Measurements from ENCODE around the gene NOL4L. TPM values are rescaled to one million over a fixed set of nuclear protein-coding genes. Genes with fewer than 3 reads are reported as not detected.

NOL4L gene
- polyA plus RNA-seq, 3 donors = 1.1 to 30.9 (median 2.8) TPM

GRCh38 chr20:32497589-32498224 is 87.4 kb downstream of the NOL4L start:
- Histone ChIP-seq H3K36me3 (replicated peaks in 1 of 2; ENCODE audit: control insufficient read depth in 1 of 2, insufficient read depth in 2 of 2, low read length in 2 of 2) (no peaks in the 10 kb centered on the region), H3K9me3 (replicated peaks in 1 of 2; ENCODE audit: control insufficient read depth in 1 of 2, insufficient read depth in 1 of 2, low read length in 2 of 2) (no peaks in the 10 kb centered on the region), H2AFZ (ENCODE audit: insufficient read depth, low read depth, low read length, poor library complexity, severe bottlenecking) (peak overlapping the region; percentile 75), H3K9ac (ENCODE audit: insufficient read depth, low read length, poor library complexity, severe bottlenecking) (no peak overlapping the region), H3K27me3 (ENCODE audit: control insufficient read depth in 2 of 2, insufficient read depth in 2 of 2, low read length in 2 of 2) (no peaks in the 10 kb centered on the region), H3K4me3 (replicated peaks in 1 of 3; ENCODE audit: low read depth in 2 of 3, low read length in 3 of 3) (peak overlapping the region in 1 of 3 experiments; percentile 29), H3K27ac (ENCODE audit: low read depth in 1 of 2, low read length in 2 of 2) (no peak overlapping the region), H4K20me1 (ENCODE audit: insufficient read depth, low read length) (peaks cover 8% of the 10 kb centered on the region), H3K4me1 (ENCODE audit: control insufficient read depth in 1 of 2, insufficient read depth in 2 of 2, low read length in 2 of 2) (peaks cover 18 to 23% of the 10 kb centered on the region in 2 donors), H3K4me2 (replicated peaks; ENCODE audit: extremely low read depth, low read length, poor library complexity, severe bottlenecking) (peak overlapping the region; percentile 57), H3K79me2 (ENCODE audit: insufficient read depth, low read length) (no peaks in the 10 kb centered on the region)
- Mint-ChIP-seq H3K27ac (no peak overlapping the region), H3K9me3 (no peaks in the 10 kb centered on the region), H3K4me3 (peak overlapping the region; percentile 48 to 60), H3K4me1 (peaks cover 32% of the 10 kb centered on the region), H3K27me3 (ENCODE audit: low read depth in 3 of 3) (no peaks in the 10 kb centered on the region), H3K36me3 (peaks cover 3% of the 10 kb centered on the region in 2 donors)
- intact Hi-C loops (cut with micrococcal nuclease) = no loop called here
- DNase-seq = no peak
- no peak for TF ChIP-seq CTCF (IDR thresholded peaks at IDR 0.05)
- WGBS (ENCODE audit: insufficient coverage) = 13% methylated on average over 6 of the region's 13 CpGs

- Histone ChIP-seq H3K9me3 (replicated peaks in 1 of 2; ENCODE audit: control insufficient read depth in 1 of 2, insufficient read depth in 1 of 2, low read length in 2 of 2) (no peaks in the 10 kb centered on the region), H3K4me2 (replicated peaks; ENCODE audit: extremely low read depth, low read length, poor library complexity, severe bottlenecking) (peak overlapping the region; percentile 57), H2AFZ (ENCODE audit: insufficient read depth, low read depth, low read length, poor library complexity, severe bottlenecking) (peak overlapping the region; percentile 75), H3K4me3 (replicated peaks in 1 of 3; ENCODE audit: low read depth in 2 of 3, low read length in 3 of 3) (no peak overlapping the region), H3K9ac (ENCODE audit: insufficient read depth, low read length, poor library complexity, severe bottlenecking) (no peak overlapping the region), H4K20me1 (ENCODE audit: insufficient read depth, low read length) (peaks cover 8% of the 10 kb centered on the region), H3K36me3 (replicated peaks in 1 of 2; ENCODE audit: control insufficient read depth in 1 of 2, insufficient read depth in 2 of 2, low read length in 2 of 2) (no peaks in the 10 kb centered on the region), H3K27ac (ENCODE audit: low read depth in 1 of 2, low read length in 2 of 2) (no peak overlapping the region), H3K79me2 (ENCODE audit: insufficient read depth, low read length) (no peaks in the 10 kb centered on the region), H3K4me1 (ENCODE audit: control insufficient read depth in 1 of 2, insufficient read depth in 2 of 2, low read length in 2 of 2) (peaks cover 18 to 23% of the 10 kb centered on the region in 2 donors), H3K27me3 (ENCODE audit: control insufficient read depth in 2 of 2, insufficient read depth in 2 of 2, low read length in 2 of 2) (no peaks in the 10 kb centered on the region)
- Mint-ChIP-seq H3K4me3 (peak overlapping the region; percentile 48 to 60), H3K9me3 (no peaks in the 10 kb centered on the region), H3K27ac (peak overlapping the region in 1 of 7 donors; percentile 58), H3K4me1 (peaks cover 32% of the 10 kb centered on the region), H3K27me3 (ENCODE audit: low read depth in 3 of 3) (no peaks in the 10 kb centered on the region), H3K36me3 (peaks cover 3% of the 10 kb centered on the region in 2 donors)
- no CpG with 5 or more reads among the region's 11 CpGs for WGBS (ENCODE audit: insufficient coverage)
- intact Hi-C loops (cut with micrococcal nuclease) = no loop called here
- DNase-seq = no peak
- no peak for TF ChIP-seq CTCF (IDR thresholded peaks at IDR 0.05)
These were observed 88.2 kb downstream of the NOL4L start for GRCh38 chr20:32496811-32497533.

Measured in CD14-positive monocyte (primary cell).